ENCODE results near the gene GPX6.

DNA sequence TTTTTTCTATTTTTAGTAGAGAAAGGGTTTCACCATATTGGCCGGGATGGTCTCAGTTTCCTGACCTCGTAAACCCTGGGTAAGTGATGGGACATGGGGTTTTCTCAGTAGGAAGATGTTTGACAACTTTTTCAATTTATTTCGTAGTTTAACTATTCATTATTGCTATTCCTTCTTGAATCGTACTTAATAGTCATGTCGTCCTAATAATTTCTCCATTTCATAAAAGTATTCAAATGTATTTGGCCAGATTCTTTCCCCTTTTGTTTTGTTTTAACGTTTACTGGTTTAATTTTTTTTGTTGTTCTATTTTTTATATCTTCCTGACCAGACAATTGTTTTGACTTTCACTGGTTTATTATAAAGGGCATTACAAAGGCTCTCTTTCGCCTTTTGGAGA lies 26.4 kb upstream of the GPX6 start:
- TF ChIP-seq CEBPB (IDR thresholded peaks at IDR 0.05) (no peak), EP300 (IDR thresholded peaks at IDR 0.05; ENCODE audit: borderline replicate concordance) (no peak), CREB1 (IDR thresholded peaks at IDR 0.05; ENCODE audit: low read depth) (no peak)
- TF ChIP-seq, protein P1, sequence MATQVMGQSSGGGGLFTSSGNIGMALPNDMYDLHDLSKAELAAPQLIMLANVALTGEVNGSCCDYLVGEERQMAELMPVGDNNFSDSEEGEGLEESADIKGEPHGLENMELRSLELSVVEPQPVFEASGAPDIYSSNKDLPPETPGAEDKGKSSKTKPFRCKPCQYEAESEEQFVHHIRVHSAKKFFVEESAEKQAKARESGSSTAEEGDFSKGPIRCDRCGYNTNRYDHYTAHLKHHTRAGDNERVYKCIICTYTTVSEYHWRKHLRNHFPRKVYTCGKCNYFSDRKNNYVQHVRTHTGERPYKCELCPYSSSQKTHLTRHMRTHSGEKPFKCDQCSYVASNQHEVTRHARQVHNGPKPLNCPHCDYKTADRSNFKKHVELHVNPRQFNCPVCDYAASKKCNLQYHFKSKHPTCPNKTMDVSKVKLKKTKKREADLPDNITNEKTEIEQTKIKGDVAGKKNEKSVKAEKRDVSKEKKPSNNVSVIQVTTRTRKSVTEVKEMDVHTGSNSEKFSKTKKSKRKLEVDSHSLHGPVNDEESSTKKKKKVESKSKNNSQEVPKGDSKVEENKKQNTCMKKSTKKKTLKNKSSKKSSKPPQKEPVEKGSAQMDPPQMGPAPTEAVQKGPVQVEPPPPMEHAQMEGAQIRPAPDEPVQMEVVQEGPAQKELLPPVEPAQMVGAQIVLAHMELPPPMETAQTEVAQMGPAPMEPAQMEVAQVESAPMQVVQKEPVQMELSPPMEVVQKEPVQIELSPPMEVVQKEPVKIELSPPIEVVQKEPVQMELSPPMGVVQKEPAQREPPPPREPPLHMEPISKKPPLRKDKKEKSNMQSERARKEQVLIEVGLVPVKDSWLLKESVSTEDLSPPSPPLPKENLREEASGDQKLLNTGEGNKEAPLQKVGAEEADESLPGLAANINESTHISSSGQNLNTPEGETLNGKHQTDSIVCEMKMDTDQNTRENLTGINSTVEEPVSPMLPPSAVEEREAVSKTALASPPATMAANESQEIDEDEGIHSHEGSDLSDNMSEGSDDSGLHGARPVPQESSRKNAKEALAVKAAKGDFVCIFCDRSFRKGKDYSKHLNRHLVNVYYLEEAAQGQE (IDR thresholded peaks at IDR 0.05; ENCODE audit: low read depth) = no peak

Data from Ishikawa (cell line).